ENCODE measurements around the gene GNAQ.

GRCh38 chr9:77901771-77902170 is 129.8 kb downstream of the GNAQ start:
- no peak for TF ChIP-seq CTCF (IDR thresholded peaks at IDR 0.05)
- no peak for TF ChIP-seq POLR2A (IDR thresholded peaks at IDR 0.05)

All from body of pancreas (tissue), 4 donors.